Ishikawa (cell line): ENCODE measurements around the gene SPTSSB.

Experiments
- EP300 ChIP-seq: IDR thresholded peaks from 2 replicates; pipeline ENCODE4 v1.6.1; 2012; ENCODE audit warnings: borderline replicate concordance
- MAX ChIP-seq: IDR thresholded peaks from 2 replicates; pipeline ENCODE4 v1.6.1; 2012
- REST ChIP-seq: IDR thresholded peaks from 2 replicates; pipeline ENCODE4 v1.6.1; 2012; ENCODE audit warnings: low read depth, mild to moderate bottlenecking
- TAF1 ChIP-seq: IDR thresholded peaks from 2 replicates; pipeline ENCODE4 v1.6.1; 2012; ENCODE audit warnings: low read depth, mild to moderate bottlenecking
- USF1 ChIP-seq: IDR thresholded peaks from 2 replicates; pipeline ENCODE4 v1.6.1; 2012
- YY1 ChIP-seq: IDR thresholded peaks from 2 replicates; pipeline ENCODE4 v1.6.1; 2012; ENCODE audit warnings: low read depth

- TF ChIP-seq MAX (no peak), USF1 (no peak), EP300 (no peak), REST (no peak), YY1 (no peak), TAF1 (no peak)
These were observed 17.5 kb upstream of the SPTSSB start for GRCh38 chr3:161388855-161389254.
